ENCODE results near the gene COIL. TPM values are rescaled to one million over a fixed set of nuclear protein-coding genes. Genes with fewer than 3 reads are reported as not detected.

The COIL gene
- total RNA-seq, 2 experiments from 2014 or later = 16.9 to 18.2 TPM

GRCh38 chr17:56913000-56913311, 47.9 kb downstream of the COIL start:
- CTCF ChIA-PET = interaction anchor here (1.8 kb wide), 1 partner anchor 26 kb away, joined by 7 read pairs; no protein-coding TSS in a partner anchor
- Mint-ChIP-seq H3K27ac (peak overlapping the region; percentile 98), H3K4me3 (peak overlapping the region; percentile 83), H3K27me3 (ENCODE audit: low read depth) (no peaks in the 10 kb centered on the region), H3K36me3 (ENCODE audit: low read depth) (peaks cover 49% of the 10 kb centered on the region), H3K4me1 (ENCODE audit: low read depth) (peaks cover 55% of the 10 kb centered on the region), H3K9me3 (peaks cover 4% of the 10 kb centered on the region)
- no peak for DNase-seq
- intact Hi-C loops (cut with micrococcal nuclease) = loop anchor here (2.0 to 5.0 kb wide), 2 partner anchors 20 to 64 kb away; partner anchors contain the start of gene SCPEP1

GRCh38 chr17:56912105-56912999, 48.5 kb downstream of the COIL start:
- no peak for DNase-seq
- CTCF ChIA-PET = interaction anchor here (1.3 to 1.8 kb wide), 4 partner anchors 15 to 94 kb away, joined by 5 to 13 read pairs (median 8); no protein-coding TSS in a partner anchor
- Mint-ChIP-seq H3K4me1 (ENCODE audit: low read depth) (peaks cover 54% of the 10 kb centered on the region), H3K27ac (peak overlapping the region; percentile 98), H3K27me3 (ENCODE audit: low read depth) (no peaks in the 10 kb centered on the region), H3K4me3 (peak overlapping the region; percentile 83), H3K9me3 (no peaks in the 10 kb centered on the region), H3K36me3 (ENCODE audit: low read depth) (peaks cover 49% of the 10 kb centered on the region)
- intact Hi-C loops (cut with micrococcal nuclease) = loop anchor here (2.0 to 5.0 kb wide), 2 partner anchors 20 to 65 kb away; partner anchors contain the start of gene SCPEP1

- no peaks in the 10 kb centered on the region for H3K9me3 Mint-ChIP-seq
- H3K36me3 Mint-ChIP-seq (ENCODE audit: low read depth) = peaks cover 61% of the 10 kb centered on the region
- DNase-seq = no peak
- no peaks in the 10 kb centered on the region for H3K27me3 Mint-ChIP-seq (ENCODE audit: low read depth)
- CTCF ChIA-PET = interaction anchor here (1.0 to 1.7 kb wide), 6 partner anchors 14 to 93 kb away, joined by 3 to 13 read pairs (median 5); no protein-coding TSS in a partner anchor
- H3K4me1 Mint-ChIP-seq (ENCODE audit: low read depth) = peaks cover 43% of the 10 kb centered on the region
- H3K27ac Mint-ChIP-seq = no peak overlapping the region
- peak overlapping the region; percentile 83 for H3K4me3 Mint-ChIP-seq
- intact Hi-C loops (cut with micrococcal nuclease) = loop anchor here (5.0 kb wide), 1 partner anchor 67 kb away; the partner anchor contains the start of gene SCPEP1
These were observed 50.2 kb downstream of the COIL start for GRCh38 chr17:56910509-56911235.

- Mint-ChIP-seq H3K4me1 (ENCODE audit: low read depth) (peaks cover 38% of the 10 kb centered on the region), H3K9me3 (no peaks in the 10 kb centered on the region), H3K27me3 (ENCODE audit: low read depth) (no peaks in the 10 kb centered on the region), H3K4me3 (peak overlapping the region; percentile 83), H3K27ac (no peak overlapping the region), H3K36me3 (ENCODE audit: low read depth) (peaks cover 63% of the 10 kb centered on the region)
- CTCF ChIA-PET = interaction anchor here (0.6 to 1.3 kb wide), 4 partner anchors 22 to 90 kb away, joined by 3 to 5 read pairs (median 4); no protein-coding TSS in a partner anchor
- intact Hi-C loops (cut with micrococcal nuclease) = loop anchor here (5.0 kb wide), 1 partner anchor 67 kb away; the partner anchor contains the start of gene SCPEP1
- no peak for DNase-seq
These were observed 50.9 kb downstream of the COIL start for GRCh38 chr17:56909742-56910508.

- Mint-ChIP-seq H3K4me3 (no peak overlapping the region), H3K4me1 (ENCODE audit: low read depth) (peaks cover 40% of the 10 kb centered on the region), H3K9me3 (no peaks in the 10 kb centered on the region), H3K27ac (no peak overlapping the region), H3K36me3 (ENCODE audit: low read depth) (peaks cover 70% of the 10 kb centered on the region), H3K27me3 (ENCODE audit: low read depth) (no peaks in the 10 kb centered on the region)
- intact Hi-C loops (cut with micrococcal nuclease) = no loop called here
- peak; percentile 30 for DNase-seq
- CTCF ChIA-PET = interaction anchor here (1.5 kb wide), 1 partner anchor 73 kb away, joined by 3 read pairs; no protein-coding TSS in a partner anchor
These were observed 52.8 kb downstream of the COIL start for GRCh38 chr17:56908001-56908542.

- CTCF ChIA-PET = no interaction called here
- Mint-ChIP-seq H3K4me1 (ENCODE audit: low read depth) (peaks cover 13% of the 10 kb centered on the region), H3K27me3 (ENCODE audit: low read depth) (no peaks in the 10 kb centered on the region), H3K9me3 (no peaks in the 10 kb centered on the region), H3K4me3 (no peak overlapping the region), H3K36me3 (ENCODE audit: low read depth) (peaks cover 65% of the 10 kb centered on the region), H3K27ac (no peak overlapping the region)
- intact Hi-C loops (cut with micrococcal nuclease) = no loop called here
- DNase-seq = no peak
These were observed 57.3 kb downstream of the COIL start for GRCh38 chr17:56903560-56903959.

GRCh38 chr17:56902348-56902747, 58.5 kb downstream of the COIL start:
- Mint-ChIP-seq H3K36me3 (ENCODE audit: low read depth) (peaks cover 67% of the 10 kb centered on the region), H3K27me3 (ENCODE audit: low read depth) (no peaks in the 10 kb centered on the region), H3K27ac (no peak overlapping the region), H3K4me1 (ENCODE audit: low read depth) (peaks cover 10% of the 10 kb centered on the region), H3K9me3 (no peaks in the 10 kb centered on the region), H3K4me3 (no peak overlapping the region)
- CTCF ChIA-PET = no interaction called here
- intact Hi-C loops (cut with micrococcal nuclease) = no loop called here
- no peak for DNase-seq

- Mint-ChIP-seq H3K9me3 (no peaks in the 10 kb centered on the region), H3K27me3 (ENCODE audit: low read depth) (no peaks in the 10 kb centered on the region), H3K27ac (no peak overlapping the region), H3K4me1 (ENCODE audit: low read depth) (peaks cover 9% of the 10 kb centered on the region), H3K36me3 (ENCODE audit: low read depth) (peaks cover 65% of the 10 kb centered on the region), H3K4me3 (no peak overlapping the region)
- no peak for DNase-seq
- intact Hi-C loops (cut with micrococcal nuclease) = no loop called here
- CTCF ChIA-PET = interaction anchor here (1.0 kb wide), 1 partner anchor 40 kb away, joined by 4 read pairs; no protein-coding TSS in a partner anchor
These were observed 61.4 kb downstream of the COIL start for GRCh38 chr17:56899403-56899802.

GRCh38 chr17:56898874-56899273, 62.0 kb downstream of the COIL start:
- no peak overlapping the region for H3K4me3 Mint-ChIP-seq
- peaks cover 7% of the 10 kb centered on the region for H3K4me1 Mint-ChIP-seq (ENCODE audit: low read depth)
- peaks cover 62% of the 10 kb centered on the region for H3K36me3 Mint-ChIP-seq (ENCODE audit: low read depth)
- no peaks in the 10 kb centered on the region for H3K9me3 Mint-ChIP-seq
- H3K27ac Mint-ChIP-seq = no peak overlapping the region
- no peaks in the 10 kb centered on the region for H3K27me3 Mint-ChIP-seq (ENCODE audit: low read depth)
- no peak for DNase-seq
- CTCF ChIA-PET = interaction anchor here (1.0 kb wide), 1 partner anchor 41 kb away, joined by 4 read pairs; no protein-coding TSS in a partner anchor
- intact Hi-C loops (cut with micrococcal nuclease) = no loop called here

- Mint-ChIP-seq H3K27me3 (ENCODE audit: low read depth) (no peaks in the 10 kb centered on the region), H3K4me1 (ENCODE audit: low read depth) (peaks cover 7% of the 10 kb centered on the region), H3K4me3 (no peak overlapping the region), H3K36me3 (ENCODE audit: low read depth) (peaks cover 64% of the 10 kb centered on the region), H3K9me3 (no peaks in the 10 kb centered on the region), H3K27ac (no peak overlapping the region)
- intact Hi-C loops (cut with micrococcal nuclease) = no loop called here
- CTCF ChIA-PET = interaction anchor here (1.2 kb wide), 1 partner anchor 14 kb away, joined by 5 read pairs; no protein-coding TSS in a partner anchor
- DNase-seq = no peak
These were observed 63.0 kb downstream of the COIL start for GRCh38 chr17:56897646-56898424.

- intact Hi-C loops (cut with micrococcal nuclease) = no loop called here
- Mint-ChIP-seq H3K4me3 (no peak overlapping the region), H3K27me3 (ENCODE audit: low read depth) (no peaks in the 10 kb centered on the region), H3K4me1 (ENCODE audit: low read depth) (peaks cover 7% of the 10 kb centered on the region), H3K36me3 (ENCODE audit: low read depth) (peaks cover 64% of the 10 kb centered on the region), H3K27ac (peak overlapping the region; percentile 22), H3K9me3 (no peaks in the 10 kb centered on the region)
- no peak for DNase-seq
- CTCF ChIA-PET = interaction anchor here (0.9 to 1.2 kb wide), 2 partner anchors 15 to 77 kb away, joined by 5 to 6 read pairs; no protein-coding TSS in a partner anchor
These were observed 63.9 kb downstream of the COIL start for GRCh38 chr17:56896968-56897359.
